Fibroblast of lung (primary cell): ENCODE data around the gene CDH4.

Experiments used
- EZH2 ChIP-seq: IDR thresholded peaks from 2 replicates; pipeline ENCODE4 v1.5.1; 2012; ENCODE audit warnings: low read length, control low read depth, mild to moderate bottlenecking; ENCODE audit errors: missing control alignments
- TF ChIP-seq, protein P1 (sequence below), 2 donors: IDR thresholded peaks in 1 of 2; conservative IDR thresholded peaks in 1 of 2; 1 replicate in 1 of 2; 2 replicates in 1 of 2; pipeline ENCODE4 v1.5.1; 2011 to 2012; ENCODE audit warnings: low read length in 2 of 2, control low read depth in 1 of 2, inconsistent platforms in 1 of 2, low read depth in 1 of 2, mild to moderate bottlenecking in 1 of 2

DNA sequence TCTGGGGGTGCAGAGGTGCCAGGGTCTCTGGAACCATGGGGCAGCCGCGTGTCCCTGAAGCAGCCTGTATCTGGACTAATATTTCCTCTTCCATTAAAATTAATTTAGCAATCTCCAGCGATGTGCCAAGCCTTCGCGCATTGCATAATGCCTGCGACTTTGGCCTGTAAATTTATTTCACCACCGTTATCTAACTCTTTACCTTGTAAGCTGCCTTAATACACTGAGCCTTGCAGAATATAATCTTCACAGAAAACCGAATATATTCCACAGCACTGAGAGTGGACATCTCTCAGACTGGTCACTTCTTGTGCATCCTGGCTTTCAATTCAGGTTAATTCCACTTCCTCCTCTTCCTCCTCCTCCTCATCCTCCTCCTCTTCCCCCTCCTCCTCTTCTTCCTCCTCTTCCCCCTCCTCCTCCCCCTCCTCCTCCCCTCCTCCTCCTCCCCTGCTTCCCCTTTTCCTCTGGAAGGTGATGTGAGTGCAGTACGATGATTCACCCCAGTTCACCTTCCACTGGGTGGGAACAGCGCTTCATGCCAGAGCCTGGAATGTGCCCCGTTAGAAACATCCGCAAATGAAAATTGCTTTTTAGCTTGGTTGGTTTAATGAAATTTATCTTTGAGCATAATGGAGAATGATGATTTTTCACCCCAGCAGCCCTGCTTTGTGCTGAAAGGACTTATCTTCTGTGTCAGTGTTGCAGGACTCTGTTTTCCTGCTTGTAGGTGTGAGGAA, 101.4 kb downstream of the CDH4 start:
- TF ChIP-seq, protein P1, sequence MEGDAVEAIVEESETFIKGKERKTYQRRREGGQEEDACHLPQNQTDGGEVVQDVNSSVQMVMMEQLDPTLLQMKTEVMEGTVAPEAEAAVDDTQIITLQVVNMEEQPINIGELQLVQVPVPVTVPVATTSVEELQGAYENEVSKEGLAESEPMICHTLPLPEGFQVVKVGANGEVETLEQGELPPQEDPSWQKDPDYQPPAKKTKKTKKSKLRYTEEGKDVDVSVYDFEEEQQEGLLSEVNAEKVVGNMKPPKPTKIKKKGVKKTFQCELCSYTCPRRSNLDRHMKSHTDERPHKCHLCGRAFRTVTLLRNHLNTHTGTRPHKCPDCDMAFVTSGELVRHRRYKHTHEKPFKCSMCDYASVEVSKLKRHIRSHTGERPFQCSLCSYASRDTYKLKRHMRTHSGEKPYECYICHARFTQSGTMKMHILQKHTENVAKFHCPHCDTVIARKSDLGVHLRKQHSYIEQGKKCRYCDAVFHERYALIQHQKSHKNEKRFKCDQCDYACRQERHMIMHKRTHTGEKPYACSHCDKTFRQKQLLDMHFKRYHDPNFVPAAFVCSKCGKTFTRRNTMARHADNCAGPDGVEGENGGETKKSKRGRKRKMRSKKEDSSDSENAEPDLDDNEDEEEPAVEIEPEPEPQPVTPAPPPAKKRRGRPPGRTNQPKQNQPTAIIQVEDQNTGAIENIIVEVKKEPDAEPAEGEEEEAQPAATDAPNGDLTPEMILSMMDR (conservative IDR thresholded peaks at IDR 0.05 in 1 of 2, IDR thresholded peaks at IDR 0.05 in 1 of 2; ENCODE audit: low read depth in 1 of 2, low read length in 2 of 2): no peak
- no peak for TF ChIP-seq EZH2
